HG03039 (cell line): ENCODE measurements around the gene SP110.
"Not testable (repeated sequence)": the region's sequence is repeated elsewhere in the genome, so short reads cannot be mapped to it uniquely, and the experiment has no call there.

ENCODE experiments used
- ATAC-seq: cut with Tn5 transposase; IDR thresholded peaks from one replicate; pipeline ENCODE4 v1.9.1; 2021; ENCODE audit warnings: mild to moderate bottlenecking, moderate library complexity; ENCODE audit not compliant: unreplicated experiment

The SP110 gene

DNA sequence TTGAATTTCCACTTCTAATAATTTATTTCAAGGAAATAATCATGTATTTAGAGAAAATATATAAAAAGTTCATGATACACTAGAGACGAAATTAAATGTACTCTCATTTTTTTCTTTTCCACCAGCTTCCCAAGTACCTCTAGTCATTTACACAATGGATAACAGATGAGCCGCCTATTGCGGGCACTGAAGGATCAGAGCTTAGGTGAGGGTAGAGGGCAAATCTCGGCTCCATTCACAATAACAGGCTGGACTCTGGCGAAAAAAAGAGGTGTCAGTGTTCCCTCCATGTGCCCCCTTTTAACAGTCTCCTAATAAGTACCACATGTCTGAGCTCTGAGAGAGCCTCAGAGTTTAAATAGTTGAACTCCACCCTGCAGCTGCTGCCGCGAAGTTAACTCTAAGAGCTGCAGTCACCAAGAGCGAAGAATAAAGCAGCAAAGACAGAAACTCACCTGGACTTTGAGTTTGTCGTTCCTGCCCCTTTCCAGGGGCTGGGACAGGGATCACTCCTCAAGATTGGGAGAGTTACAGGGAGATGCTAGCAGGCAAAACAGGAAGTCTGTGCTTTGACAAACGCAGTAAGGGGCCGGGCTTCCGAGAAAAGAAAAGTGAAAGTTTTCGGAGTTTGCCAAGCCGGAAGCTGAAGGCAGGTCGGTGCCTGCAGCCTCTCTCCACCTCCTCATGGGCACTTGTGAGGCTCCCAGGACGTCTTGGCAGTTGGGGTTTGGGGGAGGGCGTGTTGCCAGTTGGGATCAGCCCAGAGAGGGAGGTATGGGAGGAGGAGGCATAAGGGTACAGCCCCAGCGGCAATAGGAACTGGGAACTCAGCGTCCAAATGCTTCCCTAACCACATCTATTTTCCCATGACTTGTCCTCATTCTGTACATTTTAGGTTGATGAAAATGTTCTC lies at the start of gene SP110:
Gene SP110 (minus strand): TSS at position 566 of the 913 bp plus-strand sequence. CDS start 3,057 bp downstream, outside the sequence.
- peak; percentile 70 for ATAC-seq

DNA sequence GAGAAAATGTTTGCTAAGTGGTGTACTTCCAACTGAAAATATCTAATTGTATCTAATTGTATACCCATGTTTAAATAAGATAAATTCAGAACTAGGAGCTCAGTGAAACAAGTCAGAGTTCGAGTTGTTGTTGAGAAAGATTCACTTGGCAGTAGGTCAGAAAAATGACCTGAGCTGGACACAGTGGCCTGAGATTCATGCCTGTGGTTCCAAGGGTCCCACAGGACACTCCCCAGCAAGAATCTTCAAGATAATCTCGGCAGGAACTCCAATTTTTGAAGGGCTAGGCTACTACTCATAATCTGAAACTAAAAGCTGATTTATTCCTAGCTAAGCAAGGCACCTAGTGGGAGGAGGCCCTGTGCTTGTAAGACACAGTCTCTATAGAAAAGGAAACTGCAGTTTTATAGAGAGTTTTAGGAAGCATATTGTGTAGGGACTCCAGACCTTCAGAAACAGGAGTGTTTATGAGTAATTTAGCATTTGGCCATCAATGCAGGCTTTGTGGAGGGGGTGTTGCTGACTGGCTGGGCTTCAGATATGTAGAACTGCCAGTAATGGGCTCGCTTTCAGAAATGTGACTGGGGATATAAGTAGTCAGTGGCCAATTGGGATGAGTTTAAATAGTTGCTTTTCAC lies 48.9 kb upstream of the SP110 start:
- ATAC-seq = no peak

DNA sequence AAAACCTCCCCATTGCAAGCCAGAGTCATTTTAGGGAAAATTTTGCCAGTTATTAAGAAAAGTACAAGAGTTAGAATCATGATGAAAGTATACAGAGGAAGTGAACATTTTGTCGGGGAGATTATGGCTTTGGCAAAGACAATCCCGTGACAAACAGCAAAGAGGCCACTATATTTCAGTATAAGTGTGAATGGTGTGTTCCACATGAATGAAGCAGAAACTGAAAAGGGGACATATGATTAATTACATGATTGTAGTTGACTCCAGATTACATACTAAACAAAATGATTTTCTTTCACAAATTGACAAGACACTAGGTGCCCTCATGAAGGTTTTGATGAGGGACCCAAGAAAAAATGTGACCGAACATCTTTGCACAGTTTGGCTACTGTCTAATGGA lies 47.8 kb upstream of the SP110 start:
- peak; percentile 50 for ATAC-seq

GRCh38 chr2:230267059-230267458 lies 47.3 kb upstream of the SP110 start:
- no peak for ATAC-seq

- no peak for ATAC-seq
Observed at GRCh38 chr2:230266638-230267037, 46.9 kb upstream of the SP110 start.

- ATAC-seq = not testable (repeated sequence)
Observed at GRCh38 chr2:230264945-230265344, 45.2 kb upstream of the SP110 start.

DNA sequence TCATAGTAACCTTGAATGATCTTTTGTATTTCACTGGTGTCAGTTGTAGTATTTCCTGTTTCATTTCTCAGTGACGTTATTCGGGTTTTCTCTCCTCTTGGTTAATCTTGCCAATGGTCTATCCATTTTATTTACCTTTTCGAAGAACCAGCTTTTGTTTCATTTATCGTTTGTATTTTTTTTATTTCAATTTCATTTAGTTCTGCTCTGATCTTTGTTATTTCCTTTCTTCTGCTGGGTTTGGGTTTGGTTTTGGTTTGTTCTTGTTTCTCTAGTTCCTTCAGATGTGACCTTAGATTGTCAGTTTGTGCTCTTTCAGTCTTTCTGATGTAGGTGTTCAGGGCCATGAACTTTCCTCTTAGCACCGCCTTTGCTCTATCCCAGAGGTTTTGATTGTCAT lies 42.5 kb upstream of the SP110 start:
- no peak for ATAC-seq

DNA sequence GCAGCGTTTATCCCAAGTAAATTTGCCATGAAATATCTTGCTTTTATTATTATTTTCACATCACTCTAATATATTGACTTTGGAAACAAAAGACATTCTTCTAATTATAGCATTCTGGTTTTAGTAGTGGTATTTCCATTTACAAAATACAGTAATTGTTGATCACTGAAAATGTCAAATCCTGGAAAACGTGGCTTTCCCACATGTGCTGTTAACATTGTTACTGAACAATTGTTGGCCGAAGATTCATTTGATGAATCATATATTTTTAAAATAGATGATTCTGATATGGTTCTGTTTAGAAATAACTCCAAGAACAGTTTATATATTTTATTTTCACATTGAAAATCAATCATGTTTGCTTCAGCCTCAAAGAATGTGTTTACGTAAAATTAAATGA lies 38.7 kb upstream of the SP110 start:
- ATAC-seq = no peak

- ATAC-seq = no peak
Observed at GRCh38 chr2:230256733-230257332, 37.0 kb upstream of the SP110 start.

- no peak for ATAC-seq
Observed at GRCh38 chr2:230254152-230254881, 34.5 kb upstream of the SP110 start.

DNA sequence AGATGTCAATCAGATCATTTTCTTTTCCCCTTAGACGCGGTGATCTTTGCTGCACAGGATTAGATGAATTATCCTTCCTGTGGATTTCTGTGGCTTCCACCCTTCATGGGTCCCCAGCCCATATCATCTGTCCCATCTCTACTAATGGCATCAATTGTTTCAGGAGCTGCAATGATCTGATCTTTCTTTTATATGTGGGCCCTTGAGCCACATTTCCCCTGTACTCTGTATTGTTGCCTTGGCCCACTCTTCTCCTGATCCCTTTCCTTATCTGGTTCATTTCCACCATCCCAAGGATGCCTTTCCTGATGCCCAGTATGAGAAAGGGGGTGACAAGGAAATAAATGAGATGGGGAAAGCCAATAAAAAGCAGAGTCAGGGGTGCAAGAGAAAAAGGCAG lies 30.4 kb upstream of the SP110 start:
- no peak for ATAC-seq

GRCh38 chr2:230246206-230246605 lies 26.4 kb upstream of the SP110 start:
- ATAC-seq = no peak

GRCh38 chr2:230244211-230244610 lies 24.4 kb upstream of the SP110 start:
- no peak for ATAC-seq

DNA sequence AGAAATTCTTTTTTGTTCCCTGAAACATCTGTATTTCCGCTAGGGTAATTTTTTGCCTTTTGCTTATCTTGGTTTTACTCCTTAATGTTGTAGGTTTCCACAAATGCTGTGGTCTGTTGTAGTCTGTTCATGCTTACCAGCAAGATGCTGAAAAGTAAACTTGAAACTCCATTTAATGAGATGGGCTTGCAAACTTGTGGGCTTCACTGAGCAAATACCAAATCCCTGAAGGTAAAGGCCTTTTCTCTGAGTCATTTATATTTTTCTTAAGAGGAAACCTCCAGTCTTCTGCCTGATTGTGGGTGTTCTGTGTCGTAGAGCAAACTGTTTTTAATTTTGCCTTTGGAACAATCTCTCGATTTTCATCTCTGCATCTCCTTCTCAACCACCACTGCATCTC lies 15.1 kb upstream of the SP110 start:
- ATAC-seq = no peak

DNA sequence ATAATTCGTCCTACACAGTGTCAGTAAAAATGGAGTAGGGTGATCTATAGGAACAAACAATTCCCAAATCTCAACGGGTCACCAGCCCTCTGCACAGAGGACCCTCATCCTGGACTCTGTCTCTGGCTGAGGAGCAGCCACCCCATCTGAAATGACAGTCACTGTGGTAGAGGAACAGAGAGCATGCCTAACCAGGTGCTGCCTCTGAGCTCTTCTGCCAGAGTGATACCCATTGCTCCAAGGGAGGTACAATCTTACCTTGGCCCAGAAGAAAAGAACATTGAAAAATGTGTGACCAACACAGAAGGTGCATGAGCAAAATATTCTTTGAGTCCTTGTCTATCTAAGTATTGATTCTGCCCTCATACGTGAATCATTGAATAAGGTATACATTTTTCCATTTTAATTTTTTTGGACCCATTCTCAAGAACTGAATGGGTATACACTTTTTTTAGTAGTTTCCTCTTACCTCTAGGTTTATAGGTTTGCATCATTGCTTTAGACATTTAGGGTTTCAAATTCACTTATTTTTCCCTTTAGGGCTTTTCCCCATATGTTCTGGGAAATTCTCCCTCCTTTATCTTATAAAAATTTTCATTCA lies 14.4 kb upstream of the SP110 start:
- no peak for ATAC-seq

- no peak for ATAC-seq
Observed at GRCh38 chr2:230231251-230231650, 11.5 kb upstream of the SP110 start.

GRCh38 chr2:230230496-230231200 lies 10.9 kb upstream of the SP110 start:
- ATAC-seq = no peak

DNA sequence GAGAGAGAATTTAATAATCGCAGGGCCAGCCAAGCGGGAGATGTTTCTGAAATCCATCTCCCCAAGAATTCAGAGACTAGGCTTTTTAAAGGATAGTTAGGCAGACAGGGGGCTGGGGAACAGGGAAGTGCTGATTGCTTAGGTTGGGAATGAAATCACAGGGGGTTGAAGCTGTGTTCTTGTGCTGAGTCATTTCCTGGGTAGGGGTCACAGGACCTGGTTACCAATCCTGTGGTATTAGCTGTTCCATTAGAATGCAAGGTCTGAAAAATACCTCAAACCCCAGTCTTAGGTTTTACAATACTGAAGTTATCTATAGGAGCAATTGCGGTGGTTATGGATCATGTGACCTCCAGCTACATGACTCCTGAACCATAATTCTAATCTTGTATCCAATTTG lies 10.3 kb upstream of the SP110 start:
- no peak for ATAC-seq

GRCh38 chr2:230227216-230227615 lies 7.4 kb upstream of the SP110 start:
- ATAC-seq = no peak

GRCh38 chr2:230226051-230226551 lies 6.3 kb upstream of the SP110 start:
- peak; percentile 51 for ATAC-seq
